Measurements from ENCODE around the gene SCUBE2.

- TF ChIP-seq EP300 (IDR thresholded peaks at IDR 0.05; ENCODE audit: borderline replicate concordance) (no peak), NFIC (IDR thresholded peaks at IDR 0.05) (no peak)
These were observed 29.6 kb downstream of the SCUBE2 start for GRCh38 chr11:9061807-9062206.
